ACHN (cell line): ENCODE measurements around the gene AGBL1.
"Not testable (repeated sequence)": the region's sequence is repeated elsewhere in the genome, so short reads cannot be mapped to it uniquely, and the experiment has no call there.

ENCODE experiments used
- DNase-seq: peaks from one replicate; pipeline ENCODE4 v3.0.0-alpha.2; 2015
- in situ Hi-C: cut with HindIII; loops from 2 replicates; pipeline ENCODE4 v1.10.0; 2017; ENCODE audit warnings: low sequenced_read_pairs, low pct_ligation_motif_present, low pct_unique_long_range_greater_than_20kb

The AGBL1 gene

DNA sequence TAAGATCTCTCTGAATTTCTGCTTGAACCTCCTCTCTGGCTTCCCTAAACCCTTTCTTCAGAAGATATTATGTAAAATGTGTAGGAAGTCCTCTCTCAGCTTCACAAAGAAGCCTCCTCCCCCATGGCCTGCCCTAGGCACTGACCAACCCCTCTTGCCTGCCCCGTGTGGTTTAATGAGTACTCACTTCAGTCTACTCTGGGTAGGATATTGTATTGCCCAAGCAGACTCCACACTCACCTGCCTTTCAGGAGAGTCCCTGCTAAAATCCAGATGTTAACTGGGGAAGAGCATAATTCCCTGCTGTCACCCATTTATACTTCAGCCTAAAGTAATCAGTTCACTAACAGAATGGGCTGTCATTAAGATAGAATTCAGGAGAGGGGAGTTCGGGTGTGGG is 2.6 kb upstream of the AGBL1 start:
- no peak for DNase-seq
- in situ Hi-C loops: no loop called here

GRCh38 chr15:86080302-86080701 is 631 bp downstream of the AGBL1 start:
- DNase-seq: no peak
- in situ Hi-C loops: no loop called here

DNA sequence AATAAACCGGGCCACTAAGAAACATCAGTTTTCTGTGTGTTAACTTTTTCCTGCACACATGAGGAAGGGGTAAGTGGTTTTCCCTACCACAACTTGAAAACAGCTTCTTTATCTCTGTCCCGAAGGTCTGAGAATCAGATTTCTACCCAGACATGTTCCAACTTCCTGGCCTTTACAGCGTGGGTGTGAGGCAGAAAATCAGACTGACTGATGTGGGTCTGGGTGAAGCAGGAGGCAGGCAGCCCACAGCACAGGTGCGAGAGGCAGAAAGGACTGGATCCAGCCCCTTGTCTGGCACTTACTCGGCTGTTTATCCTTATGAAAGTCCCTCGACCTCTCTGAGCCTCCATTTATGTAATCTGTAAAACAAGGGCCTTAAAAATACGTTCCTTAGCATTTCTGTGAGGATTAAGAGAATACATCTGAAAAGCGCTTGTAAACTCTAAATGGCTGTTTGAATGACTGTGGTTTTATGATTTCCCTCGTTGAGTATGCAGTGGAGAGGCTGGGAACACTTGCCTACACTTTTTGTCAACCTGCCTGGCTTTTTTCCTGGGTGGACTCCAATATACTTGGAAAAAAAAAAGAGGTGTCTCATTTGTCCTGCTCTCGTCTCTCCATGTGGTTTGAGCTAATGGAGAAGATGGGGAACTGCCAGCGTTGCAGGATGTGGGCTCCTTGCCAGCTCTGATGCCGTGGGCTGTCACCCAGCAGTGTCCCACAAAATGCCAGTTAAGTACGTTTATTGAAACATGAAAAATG is 3.1 kb downstream of the AGBL1 start:
- DNase-seq: no peak
- in situ Hi-C loops: no loop called here

- DNase-seq: no peak
- in situ Hi-C loops: no loop called here
These were observed 8.1 kb downstream of the AGBL1 start for GRCh38 chr15:86087808-86088207.

DNA sequence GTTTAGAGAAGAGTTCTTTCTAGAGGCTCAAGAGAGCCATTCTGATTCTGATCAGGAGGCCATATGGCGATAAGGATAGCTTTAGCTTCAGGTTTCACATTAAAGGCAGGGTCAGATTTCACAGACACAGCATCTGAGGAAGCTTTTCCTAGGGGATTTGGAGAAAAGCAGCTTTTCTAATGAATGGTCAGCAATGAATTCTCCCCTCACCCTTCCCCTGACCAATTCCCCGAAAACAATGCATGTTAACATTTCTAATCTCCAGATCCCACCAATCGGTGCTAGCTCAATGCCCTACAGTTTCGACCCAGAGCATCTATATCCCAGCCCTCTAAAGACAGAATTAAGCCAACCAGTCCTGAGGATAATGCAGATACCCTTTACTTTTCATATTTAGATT is 9.8 kb downstream of the AGBL1 start:
- DNase-seq: no peak
- in situ Hi-C loops: no loop called here

DNA sequence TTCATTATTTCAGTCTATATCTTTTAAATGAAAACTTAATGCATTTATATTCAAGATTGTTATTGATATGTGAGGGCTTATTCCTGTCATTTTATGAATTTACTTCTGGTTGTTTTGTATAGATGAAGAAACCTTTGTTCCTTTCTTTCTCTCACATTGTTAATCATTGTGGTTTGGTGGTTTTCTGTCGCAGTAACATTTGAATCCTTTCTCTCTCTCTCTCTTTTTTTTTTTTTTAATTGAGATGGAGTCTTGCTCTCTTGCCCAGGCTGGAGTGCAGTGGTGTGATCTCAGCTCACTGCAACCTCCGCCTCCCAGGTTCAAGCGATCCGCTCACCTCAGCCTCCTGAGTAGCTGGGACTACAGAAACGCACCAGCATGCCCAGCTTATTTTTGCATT is 22.1 kb downstream of the AGBL1 start:
- in situ Hi-C loops: no loop called here
- DNase-seq: no peak

DNA sequence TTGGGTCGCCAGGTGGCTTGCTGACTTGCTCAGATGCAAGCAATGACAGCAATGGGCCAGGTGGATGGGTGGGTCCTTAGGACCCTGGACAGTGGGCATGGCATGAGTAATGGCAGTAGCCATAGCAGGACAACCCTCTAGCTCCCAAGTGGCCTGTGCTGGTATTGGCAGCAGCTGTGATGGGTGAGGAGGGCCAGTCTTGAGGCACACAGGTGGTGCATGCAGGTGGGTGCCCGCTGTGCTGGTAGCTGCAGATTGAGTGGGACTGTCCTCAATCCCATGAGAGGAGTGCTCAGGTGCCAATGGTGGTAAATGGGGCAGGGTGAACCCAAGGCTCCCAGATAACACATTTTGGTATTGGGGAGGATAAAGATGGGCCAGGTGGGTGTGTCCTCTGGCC is 24.2 kb downstream of the AGBL1 start:
- no peak for DNase-seq
- in situ Hi-C loops: no loop called here

DNA sequence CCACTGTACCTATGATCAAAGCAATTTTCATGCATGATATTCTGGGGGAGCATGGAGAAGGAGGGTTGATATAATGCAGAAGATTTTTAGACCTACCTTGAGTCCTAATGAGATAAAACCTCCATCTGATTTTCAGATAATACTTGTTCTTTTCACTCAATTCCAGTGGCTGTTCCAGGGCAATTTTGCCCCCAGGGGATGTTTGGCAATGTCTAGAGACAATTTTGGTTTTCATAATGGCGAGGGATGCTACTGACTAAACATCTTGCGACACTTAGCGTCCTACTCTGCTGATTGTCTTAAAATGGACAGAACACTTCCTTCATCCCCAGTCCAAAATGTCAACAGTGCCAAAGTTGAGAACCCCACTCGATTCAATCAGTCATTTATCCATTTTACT is 26.6 kb downstream of the AGBL1 start:
- in situ Hi-C loops: no loop called here
- DNase-seq: no peak

- DNase-seq: no peak
- in situ Hi-C loops: no loop called here
These were observed 35.6 kb downstream of the AGBL1 start for GRCh38 chr15:86115145-86115801.

- in situ Hi-C loops: no loop called here
- no peak for DNase-seq
These were observed 42.0 kb downstream of the AGBL1 start for GRCh38 chr15:86121568-86122225.

DNA sequence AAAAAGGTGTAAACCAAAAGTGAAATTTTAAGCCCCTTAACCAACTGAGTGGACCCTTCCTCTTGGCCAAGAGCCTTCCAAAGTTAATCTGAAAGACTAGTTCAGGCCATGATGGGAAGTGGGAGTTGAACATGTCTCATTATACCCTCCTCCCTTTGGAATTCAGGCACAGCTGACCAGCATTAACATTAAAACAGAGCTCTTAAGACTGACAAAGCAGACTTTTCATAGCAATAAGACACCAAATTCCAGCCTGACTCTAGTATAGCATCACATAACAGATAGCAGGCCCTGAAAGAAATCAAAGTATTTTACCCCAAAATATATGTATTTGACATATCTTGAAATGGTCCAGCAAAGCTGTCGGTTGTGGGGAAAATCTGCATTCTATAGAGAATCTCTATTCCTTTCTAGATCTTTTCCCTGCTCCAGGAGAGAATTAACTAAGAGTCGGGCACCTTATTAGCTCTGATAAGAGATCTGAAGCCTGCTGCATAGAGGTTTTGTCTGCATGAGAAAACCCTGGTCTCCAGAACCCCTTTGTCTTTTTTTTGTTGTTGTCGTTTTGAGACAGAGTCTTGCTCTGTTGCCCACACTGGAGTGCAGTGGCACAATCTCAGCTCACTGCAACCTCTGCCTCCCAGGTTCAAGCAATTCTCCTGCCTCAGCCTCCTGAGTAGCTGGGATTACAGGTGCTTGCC is 43.2 kb downstream of the AGBL1 start:
- DNase-seq, in situ Hi-C loops: not testable (repeated sequence)

DNA sequence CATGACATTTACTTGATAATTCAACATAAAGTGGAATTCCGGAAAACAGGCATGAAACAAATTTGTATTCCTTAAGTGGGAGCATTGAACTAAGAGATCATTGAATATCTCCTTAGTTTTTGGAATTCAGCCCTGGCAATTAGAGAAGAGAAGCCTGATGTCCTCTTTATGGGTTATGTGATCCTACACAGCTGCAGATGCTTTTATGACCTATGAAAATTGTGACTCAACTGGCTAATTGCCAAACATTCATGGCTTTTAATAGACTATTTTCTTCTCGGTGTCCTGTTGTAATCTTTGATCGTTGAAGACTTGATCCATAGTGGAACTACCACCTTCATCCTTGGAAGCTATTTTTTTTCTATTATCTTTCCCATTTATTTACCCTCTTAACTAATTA is 46.1 kb downstream of the AGBL1 start:
- no peak for DNase-seq
- in situ Hi-C loops: no loop called here

DNA sequence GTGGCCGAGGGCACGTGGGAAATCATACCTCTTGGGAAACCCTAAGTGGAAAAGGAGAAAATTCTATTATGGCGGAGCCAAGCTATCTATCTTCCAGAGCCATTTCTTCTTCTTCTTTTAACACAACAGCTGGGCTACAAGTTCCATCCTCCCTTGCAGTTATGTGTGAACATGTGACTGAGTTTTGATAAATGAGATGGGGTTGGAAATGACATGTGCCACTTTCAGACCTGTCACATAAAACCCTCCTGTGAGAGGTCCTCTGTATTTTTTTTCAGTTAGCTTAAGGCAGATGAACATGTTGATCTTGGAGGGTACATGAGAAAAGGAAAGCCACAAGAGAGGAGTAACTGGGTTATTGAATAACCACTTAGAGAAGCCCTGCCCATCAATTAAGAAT is 47.9 kb downstream of the AGBL1 start:
- in situ Hi-C loops: no loop called here
- DNase-seq: no peak

- in situ Hi-C loops: no loop called here
- DNase-seq: no peak
These were observed 55.4 kb downstream of the AGBL1 start for GRCh38 chr15:86135041-86135440.

GRCh38 chr15:86136861-86137260 is 57.2 kb downstream of the AGBL1 start:
- in situ Hi-C loops: no loop called here
- no peak for DNase-seq

DNA sequence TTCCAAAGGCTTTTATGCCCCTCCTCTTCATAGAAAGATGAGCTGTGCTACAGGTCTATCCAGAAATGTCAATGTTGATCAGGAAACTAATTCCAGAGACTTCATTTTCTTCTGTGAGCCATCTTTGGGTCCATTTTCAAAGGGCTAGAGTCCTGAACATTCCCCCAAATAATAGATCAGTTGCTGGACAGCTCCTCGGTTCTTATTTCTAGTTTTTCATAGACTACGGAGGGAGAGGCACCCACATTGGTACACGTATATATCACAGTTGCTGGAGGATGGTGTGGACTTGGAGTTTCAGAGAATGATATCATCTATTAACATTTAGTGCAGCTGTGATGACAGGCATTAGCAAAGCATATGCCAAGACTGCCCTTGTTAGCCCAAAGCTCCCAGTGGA is 59.1 kb downstream of the AGBL1 start:
- in situ Hi-C loops: no loop called here

GRCh38 chr15:86139828-86140227 is 60.2 kb downstream of the AGBL1 start:
- no peak for DNase-seq
- in situ Hi-C loops: no loop called here

More for the DNA sequence above, 59.1 kb downstream of the AGBL1 start:
- DNase-seq: no peak

GRCh38 chr15:86154705-86155104 is 75.0 kb downstream of the AGBL1 start:
- in situ Hi-C loops: no loop called here
- DNase-seq: no peak

DNA sequence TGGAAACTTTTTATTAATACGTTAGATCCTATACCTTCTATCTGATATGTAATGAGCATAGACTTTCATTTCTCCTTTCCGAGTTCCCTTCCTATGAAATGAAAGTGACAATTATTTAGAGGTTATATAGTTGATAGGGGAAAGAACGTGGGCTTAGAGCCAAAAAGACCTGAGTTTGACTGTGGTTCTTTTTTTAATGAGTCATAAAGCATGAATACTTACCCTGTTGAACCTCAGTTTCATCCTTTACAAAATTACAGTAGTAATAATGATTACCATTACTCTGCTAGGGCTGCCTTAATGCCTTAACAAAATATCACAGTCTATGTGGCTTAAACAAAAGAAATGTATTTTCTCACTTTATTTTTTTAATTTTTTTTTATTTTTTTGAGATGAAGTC is 75.9 kb downstream of the AGBL1 start:
- in situ Hi-C loops: no loop called here
- no peak for DNase-seq
